ENCODE results near the gene SAP25. TPM values are rescaled to one million over a fixed set of nuclear protein-coding genes. Genes with fewer than 3 reads are reported as not detected.
A peak's percentile ranks its signal among the peaks of the same experiment; 100 is the strongest.

The SAP25 gene
- total and polyA plus RNA-seq, 2 of the 4 experiments (the other 2 are of a cell fraction) = 1.8 TPM; not detected in 1

DNA sequence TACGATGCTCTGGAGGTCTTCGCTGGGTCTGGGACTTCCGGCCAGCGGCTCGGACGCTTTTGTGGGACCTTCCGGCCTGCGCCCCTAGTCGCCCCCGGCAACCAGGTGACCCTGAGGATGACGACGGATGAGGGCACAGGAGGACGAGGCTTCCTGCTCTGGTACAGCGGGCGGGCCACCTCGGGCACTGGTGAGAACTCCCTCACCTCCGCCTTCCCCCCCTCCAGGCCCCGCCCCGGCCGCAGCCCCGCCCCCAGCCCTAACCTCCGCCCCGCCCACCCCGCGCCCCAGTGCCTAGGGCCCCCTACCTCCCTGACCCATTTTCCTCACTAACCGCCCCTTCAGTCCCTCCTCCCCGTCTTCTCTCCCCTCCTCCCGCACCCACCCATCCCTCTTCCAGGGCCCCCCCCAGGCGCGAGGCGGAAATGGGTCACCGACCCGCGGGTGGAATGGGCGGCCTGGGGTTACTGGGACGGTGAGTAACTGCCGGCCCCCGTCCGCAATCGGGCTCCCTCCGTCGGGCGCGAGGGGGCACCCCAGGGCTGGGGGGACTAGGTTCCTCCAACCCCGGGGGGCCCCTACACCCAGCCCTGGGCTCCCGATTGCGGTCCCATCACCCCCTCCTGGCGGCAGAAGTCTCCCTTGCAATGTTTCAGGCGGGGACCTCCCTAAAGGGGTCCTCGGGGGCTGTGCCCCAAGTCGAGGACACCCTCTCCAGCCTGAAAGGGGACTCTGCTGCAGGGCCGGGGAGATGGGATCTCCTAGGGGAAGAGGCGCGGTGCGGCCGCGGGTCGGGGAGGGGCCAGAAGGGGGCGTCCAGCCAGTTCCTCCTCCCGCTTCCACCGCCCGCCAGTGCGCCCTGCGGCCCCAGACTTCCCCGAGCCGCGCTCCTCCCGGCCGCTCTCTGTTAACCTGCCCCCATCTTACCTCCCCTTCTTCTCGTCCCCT, 30.6 kb upstream of the SAP25 start:
- POLR2A ChIA-PET (ENCODE audit: unreplicated experiment) = no interaction called here
- intact Hi-C loops (cut with micrococcal nuclease) = loop anchor here (5.0 kb wide), 1 partner anchor 88 kb away; the partner anchor contains the start of gene GIGYF1
- no peaks in the 10 kb centered on the region for H3K9me3 ChIP-seq (ENCODE audit: control insufficient read depth, insufficient read depth, low read length)
- H3K27me3 ChIP-seq (ENCODE audit: control insufficient read depth, insufficient read depth, low read length) = no peaks in the 10 kb centered on the region
- in situ Hi-C loops (cut with MboI; ENCODE audit: low sequenced_read_pairs) = no loop called here
- DNase-seq (peak; percentile 46), ATAC-seq (ENCODE audit: low read depth) (peak; percentile 54)
- H2BK15ac ChIP-seq (ENCODE audit: low read depth, low read length) = 0 out of 3 replicates have a peak overlapping the region, but pooled peaks have one; percentile 96
- peak overlapping the region; percentile 69 for H3K4me3 ChIP-seq (ENCODE audit: insufficient read depth, low read depth, low read length)
- peak overlapping the region; percentile 90 for H3K23ac ChIP-seq (ENCODE audit: low read depth, low read length)
- H4K91ac ChIP-seq (ENCODE audit: insufficient read depth, low read depth, low read length) = peak overlapping the region; percentile 99
- peak overlapping the region; percentile 96 for H2BK20ac ChIP-seq (ENCODE audit: low read depth, low read length)
- peaks cover 0 to 47% of the 10 kb centered on the region in 2 experiments; a peak in 2 of 4 replicates for H3K79me1 ChIP-seq (ENCODE audit: low read depth in 1 of 2, low read length in 2 of 2)
- dilution Hi-C loops (cut with HindIII; ENCODE audit: low sequenced_read_pairs, unreplicated experiment) = no loop called here
- peak overlapping the region; percentile 93 for H3K14ac ChIP-seq (replicated peaks; ENCODE audit: low read depth, low read length)
- H3K4ac ChIP-seq (ENCODE audit: low read depth, low read length) = peak overlapping the region; percentile 100
- peaks cover 9% of the 10 kb centered on the region for H3K4me1 ChIP-seq (ENCODE audit: control insufficient read depth, insufficient read depth, low read length)
- 0% methylated on average over 1 of the region's 70 CpGs; no CpG with 5 or more reads in 1 of the 2 experiments for WGBS, 2 experiments (ENCODE audit: extremely low coverage in 2 of 2, insufficient read length in 1 of 2)
- peak overlapping the region; percentile 95 for H4K5ac ChIP-seq (ENCODE audit: low read depth, low read length)
- H3K9me1 ChIP-seq (ENCODE audit: insufficient read depth, low read length) = no peaks in the 10 kb centered on the region
- peak overlapping the region; percentile 90 for H2AFZ ChIP-seq (replicated peaks; ENCODE audit: low read length, poor library complexity)
- BruUV-seq (replicated peaks) = no TSS peak
- peak overlapping the region; percentile 99 for H3K27ac ChIP-seq (ENCODE audit: insufficient read depth, low read length)
- H3K56ac ChIP-seq (ENCODE audit: extremely low read depth, insufficient read depth, low read length) = peak overlapping the region; percentile 96
- H4K20me1 ChIP-seq (ENCODE audit: insufficient read depth, low read length) = no peaks in the 10 kb centered on the region
- H3K4me2 ChIP-seq (ENCODE audit: low read depth, low read length) = peak overlapping the region; percentile 87
- H4K8ac ChIP-seq (ENCODE audit: low read depth in 2 of 2, low read length in 2 of 2) = peak overlapping the region; percentile 94 to 97
- H2AK5ac ChIP-seq (ENCODE audit: low read depth, low read length) = peak overlapping the region; percentile 100
- peak overlapping the region; percentile 98 for H2BK120ac ChIP-seq (ENCODE audit: low read depth, low read length)
- peak overlapping the region; percentile 97 for H2AK9ac ChIP-seq (replicated peaks; ENCODE audit: low read depth, low read length, poor library complexity)
- peaks cover 30% of the 10 kb centered on the region for H3K36me3 ChIP-seq (ENCODE audit: control insufficient read depth, insufficient read depth, low read length)
- CTCF ChIA-PET = no interaction called here
- H3K18ac ChIP-seq (ENCODE audit: low read depth, low read length) = peak overlapping the region; percentile 98; the same call in 1 of the 2 replicates
- H3K9ac ChIP-seq (ENCODE audit: low read depth, low read length) = peak overlapping the region; percentile 97
- H2BK5ac ChIP-seq (ENCODE audit: low read depth, low read length, poor library complexity, severe bottlenecking) = peak overlapping the region; percentile 96
- no peak for TF ChIP-seq POLR2A (IDR thresholded peaks at IDR 0.05; ENCODE audit: low read depth, low read length)
- no peak for TF ChIP-seq CHD1 (IDR thresholded peaks at IDR 0.05; ENCODE audit: low read depth, low read length)
- no peak; the same call in none of the 2 replicates for TF ChIP-seq MAZ (IDR thresholded peaks at IDR 0.05; ENCODE audit: borderline replicate concordance, low read depth, low read length)
- no peak for TF ChIP-seq NFE2L2 (IDR thresholded peaks at IDR 0.05; ENCODE audit: low read depth, low read length)
- peak; percentile 18; the same call in 1 of the 2 replicates for TF ChIP-seq RAD21 (IDR thresholded peaks at IDR 0.05; ENCODE audit: low read length)
- TF ChIP-seq BHLHE40 (IDR thresholded peaks at IDR 0.05; ENCODE audit: low read depth, low read length) = no peak
- TF ChIP-seq, protein P1, sequence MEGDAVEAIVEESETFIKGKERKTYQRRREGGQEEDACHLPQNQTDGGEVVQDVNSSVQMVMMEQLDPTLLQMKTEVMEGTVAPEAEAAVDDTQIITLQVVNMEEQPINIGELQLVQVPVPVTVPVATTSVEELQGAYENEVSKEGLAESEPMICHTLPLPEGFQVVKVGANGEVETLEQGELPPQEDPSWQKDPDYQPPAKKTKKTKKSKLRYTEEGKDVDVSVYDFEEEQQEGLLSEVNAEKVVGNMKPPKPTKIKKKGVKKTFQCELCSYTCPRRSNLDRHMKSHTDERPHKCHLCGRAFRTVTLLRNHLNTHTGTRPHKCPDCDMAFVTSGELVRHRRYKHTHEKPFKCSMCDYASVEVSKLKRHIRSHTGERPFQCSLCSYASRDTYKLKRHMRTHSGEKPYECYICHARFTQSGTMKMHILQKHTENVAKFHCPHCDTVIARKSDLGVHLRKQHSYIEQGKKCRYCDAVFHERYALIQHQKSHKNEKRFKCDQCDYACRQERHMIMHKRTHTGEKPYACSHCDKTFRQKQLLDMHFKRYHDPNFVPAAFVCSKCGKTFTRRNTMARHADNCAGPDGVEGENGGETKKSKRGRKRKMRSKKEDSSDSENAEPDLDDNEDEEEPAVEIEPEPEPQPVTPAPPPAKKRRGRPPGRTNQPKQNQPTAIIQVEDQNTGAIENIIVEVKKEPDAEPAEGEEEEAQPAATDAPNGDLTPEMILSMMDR (conservative IDR thresholded peaks at IDR 0.05; ENCODE audit: low read depth, low read length) = peak; percentile 36
- TF ChIP-seq MAFK (IDR thresholded peaks at IDR 0.05; ENCODE audit: low read depth, low read length) = no peak
- no peak for TF ChIP-seq RCOR1 (IDR thresholded peaks at IDR 0.05; ENCODE audit: insufficient replicate concordance, low read length)
- no peak for TF ChIP-seq ELK1 (IDR thresholded peaks at IDR 0.05; ENCODE audit: borderline replicate concordance, low read depth, low read length)
- peak; percentile 27; the same call in 1 of the 2 replicates for TF ChIP-seq SMC3 (IDR thresholded peaks at IDR 0.05; ENCODE audit: low read depth, low read length)
- TF ChIP-seq USF2 (IDR thresholded peaks at IDR 0.05; ENCODE audit: low read depth, low read length) = no peak
- no peak for TF ChIP-seq RFX5 (IDR thresholded peaks at IDR 0.05; ENCODE audit: low read depth, low read length)
